Measurements from ENCODE around the gene C1orf35. TPM values are rescaled to one million over a fixed set of nuclear protein-coding genes. Genes with fewer than 3 reads are reported as not detected.

Gene C1orf35
- total RNA-seq, 1 donor from 2014 or later = 2.4 TPM

DNA sequence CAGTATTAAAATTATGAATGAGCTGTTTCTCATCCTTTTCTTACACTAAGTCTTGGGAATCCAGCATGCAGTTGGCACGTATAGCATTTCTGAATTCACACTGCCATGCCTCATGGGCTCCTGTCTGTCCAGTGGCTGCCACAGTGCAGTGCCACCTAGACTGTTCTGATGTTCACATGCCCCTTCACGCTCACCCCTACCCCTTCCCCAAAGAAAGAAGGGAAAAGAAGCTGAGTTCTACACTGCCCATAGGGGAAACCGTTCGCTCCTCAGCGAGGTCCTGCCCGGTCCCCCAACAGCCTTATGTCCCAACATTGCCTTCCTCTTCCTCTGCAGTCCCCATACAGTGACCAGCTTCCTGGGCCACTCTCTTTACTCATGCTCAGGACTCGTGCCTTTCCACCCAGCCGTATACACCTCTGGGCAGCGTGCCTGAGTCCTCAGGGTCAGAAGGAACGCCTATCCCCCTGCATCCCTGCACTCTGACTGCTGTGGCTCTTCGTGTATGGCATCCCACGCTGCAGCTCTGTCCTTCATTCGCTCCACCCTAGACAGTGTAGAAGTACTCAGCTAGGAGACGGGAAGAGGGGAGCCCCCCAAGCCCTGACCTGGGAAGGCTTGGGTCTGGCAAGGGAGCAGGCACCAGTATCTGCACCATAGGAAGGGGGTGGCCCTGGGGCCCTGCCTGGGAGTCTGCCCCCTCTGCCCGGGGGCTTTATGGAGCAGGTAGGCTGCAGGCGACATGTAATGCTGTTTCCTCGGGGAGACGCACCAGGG lies 44.8 kb downstream of the C1orf35 start:
- intact Hi-C loops (cut with DNase I) = no loop called here
- H3K27me3 ChIP-seq = peaks cover 34% of the 10 kb centered on the region
- DNase-seq (ENCODE audit: low spot score in 2 of 2) = no peak

More for the DNA sequence above, 44.8 kb downstream of the C1orf35 start:
- TF ChIP-seq, protein P1, sequence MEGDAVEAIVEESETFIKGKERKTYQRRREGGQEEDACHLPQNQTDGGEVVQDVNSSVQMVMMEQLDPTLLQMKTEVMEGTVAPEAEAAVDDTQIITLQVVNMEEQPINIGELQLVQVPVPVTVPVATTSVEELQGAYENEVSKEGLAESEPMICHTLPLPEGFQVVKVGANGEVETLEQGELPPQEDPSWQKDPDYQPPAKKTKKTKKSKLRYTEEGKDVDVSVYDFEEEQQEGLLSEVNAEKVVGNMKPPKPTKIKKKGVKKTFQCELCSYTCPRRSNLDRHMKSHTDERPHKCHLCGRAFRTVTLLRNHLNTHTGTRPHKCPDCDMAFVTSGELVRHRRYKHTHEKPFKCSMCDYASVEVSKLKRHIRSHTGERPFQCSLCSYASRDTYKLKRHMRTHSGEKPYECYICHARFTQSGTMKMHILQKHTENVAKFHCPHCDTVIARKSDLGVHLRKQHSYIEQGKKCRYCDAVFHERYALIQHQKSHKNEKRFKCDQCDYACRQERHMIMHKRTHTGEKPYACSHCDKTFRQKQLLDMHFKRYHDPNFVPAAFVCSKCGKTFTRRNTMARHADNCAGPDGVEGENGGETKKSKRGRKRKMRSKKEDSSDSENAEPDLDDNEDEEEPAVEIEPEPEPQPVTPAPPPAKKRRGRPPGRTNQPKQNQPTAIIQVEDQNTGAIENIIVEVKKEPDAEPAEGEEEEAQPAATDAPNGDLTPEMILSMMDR (IDR thresholded peaks at IDR 0.05) = no peak
- H3K4me3 ChIP-seq = no peak overlapping the region
- no peak overlapping the region for H3K27ac ChIP-seq
- H3K9me3 ChIP-seq = no peaks in the 10 kb centered on the region
- no peaks in the 10 kb centered on the region for H3K4me1 ChIP-seq
- no peaks in the 10 kb centered on the region for H3K36me3 ChIP-seq

Other genes with a start within 250 kb of the C1orf35 start
- 0.96 TPM for gene WNT9A, start 155.4 kb downstream of the C1orf35 start, total RNA-seq
- gene WNT3A, start 96.3 kb downstream of the C1orf35 start, total RNA-seq = not detected
- 447 TPM for gene ARF1, start 20.6 kb downstream of the C1orf35 start, total RNA-seq
- gene MRPL55, start 6.0 kb upstream of the C1orf35 start, total RNA-seq = 23.6 TPM
- gene GUK1, start 37.0 kb upstream of the C1orf35 start, total RNA-seq = 979 TPM
- 5.4 TPM for gene GJC2, start 46.6 kb upstream of the C1orf35 start, total RNA-seq
- gene IBA57, start 62.5 kb upstream of the C1orf35 start, total RNA-seq = 55.6 TPM
- 28.6 TPM for gene OBSCN, start 104.7 kb upstream of the C1orf35 start, total RNA-seq

Data from ascending aorta (tissue), 2 donors.